ENCODE measurements around the gene DDX50. TPM values are rescaled to one million over a fixed set of nuclear protein-coding genes. Genes with fewer than 3 reads are reported as not detected.
"Not testable (repeated sequence)": the region's sequence is repeated elsewhere in the genome, so short reads cannot be mapped to it uniquely, and the experiment has no call there.

DDX50 gene
- total RNA-seq, 1 experiment from 2014 or later: 53.9 TPM

GRCh38 chr10:68900427-68901104 lies 549 bp upstream of the DDX50 start:
- DNase-seq (ENCODE audit: low read depth): no peak

- no peak for DNase-seq (ENCODE audit: low read depth)
Measured at GRCh38 chr10:68902382-68902781, 1.3 kb downstream of the DDX50 start.

- DNase-seq (ENCODE audit: low read depth): no peak
Measured at GRCh38 chr10:68924593-68924992, 23.5 kb downstream of the DDX50 start.

DNA sequence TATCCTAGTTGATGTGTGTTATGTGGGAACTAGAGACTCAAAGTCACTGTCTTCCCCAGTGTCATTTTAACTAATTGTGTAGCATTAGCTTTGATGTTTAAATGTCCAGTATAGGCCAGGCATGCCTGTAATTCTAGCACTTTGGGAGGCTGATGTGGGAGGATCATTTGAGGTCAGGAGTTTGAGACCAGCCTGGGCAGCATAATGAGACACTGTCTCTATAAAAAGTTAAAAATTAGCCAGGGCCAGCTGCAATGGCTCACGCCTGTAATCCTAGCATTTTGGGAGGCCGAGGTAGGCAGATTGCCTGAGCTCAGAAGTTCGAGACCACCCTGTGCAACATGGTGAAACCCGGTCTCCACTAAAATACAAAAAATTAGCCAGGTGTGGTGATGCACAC lies 24.4 kb downstream of the DDX50 start:
- no peak for DNase-seq (ENCODE audit: low read depth)

DNA sequence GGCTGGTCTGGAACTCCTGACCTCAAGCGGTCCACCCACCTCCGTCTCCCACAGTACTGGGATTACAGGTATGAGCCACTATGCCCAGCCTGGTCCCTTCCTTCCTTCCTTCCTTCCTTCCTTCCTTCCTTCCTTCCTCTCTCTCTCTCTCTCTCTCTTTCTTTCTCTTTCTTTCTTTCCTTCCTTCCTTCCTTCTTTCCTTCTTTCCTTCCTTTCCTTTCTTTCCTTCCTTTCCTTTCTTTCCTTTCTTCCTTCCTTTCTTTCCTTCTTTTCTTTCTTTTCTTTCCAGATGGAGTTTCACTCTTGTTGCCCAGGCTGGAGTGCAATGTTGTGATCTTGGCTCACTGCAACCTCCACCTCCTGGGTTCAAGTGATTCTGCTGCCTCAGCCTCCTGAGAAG lies 28.0 kb downstream of the DDX50 start:
- DNase-seq (ENCODE audit: low read depth): not testable (repeated sequence)

DNA sequence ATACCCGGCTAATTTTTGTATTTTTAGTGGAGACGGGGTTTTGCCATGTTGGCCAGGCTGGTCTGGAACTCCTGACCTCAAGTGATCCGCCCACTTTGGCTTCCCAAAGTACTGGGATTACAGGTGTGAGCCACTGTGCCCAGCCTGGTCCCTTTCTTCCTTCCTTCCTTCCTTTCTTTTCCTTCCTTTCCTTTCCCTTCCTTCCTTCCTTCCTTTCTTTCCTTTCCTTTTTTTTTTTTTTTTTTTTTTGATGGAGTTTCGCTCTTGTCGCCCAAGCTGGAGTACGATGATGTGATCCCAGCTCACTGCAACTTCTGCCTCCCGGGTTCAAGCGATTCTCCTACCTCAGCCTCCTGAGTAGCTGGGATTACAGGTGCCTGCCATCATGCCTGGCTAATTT lies 28.8 kb downstream of the DDX50 start:
- not testable (repeated sequence) for DNase-seq (ENCODE audit: low read depth)

- not testable (repeated sequence) for DNase-seq (ENCODE audit: low read depth)
Measured at GRCh38 chr10:68932860-68933259, 31.7 kb downstream of the DDX50 start.

DNA sequence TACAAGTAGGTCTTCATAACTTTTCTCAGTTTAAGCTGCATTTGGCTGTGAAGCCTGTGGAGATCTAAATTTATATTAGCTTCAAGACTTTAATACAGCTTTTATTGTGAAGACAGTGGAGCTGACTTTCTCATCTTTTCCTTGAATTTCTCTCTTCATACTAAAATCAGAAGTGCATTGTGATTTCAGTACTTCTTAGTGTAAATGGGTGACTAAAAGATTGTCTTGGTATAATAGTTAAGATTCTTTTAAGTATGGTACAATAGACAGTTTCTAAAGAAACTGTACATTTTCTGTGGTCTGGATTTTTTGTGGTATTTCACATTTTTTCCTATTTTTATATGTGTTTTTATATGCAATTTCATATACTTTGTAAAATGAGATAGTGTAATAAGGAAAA lies 33.9 kb downstream of the DDX50 start:
- DNase-seq (ENCODE audit: low read depth): no peak

DNA sequence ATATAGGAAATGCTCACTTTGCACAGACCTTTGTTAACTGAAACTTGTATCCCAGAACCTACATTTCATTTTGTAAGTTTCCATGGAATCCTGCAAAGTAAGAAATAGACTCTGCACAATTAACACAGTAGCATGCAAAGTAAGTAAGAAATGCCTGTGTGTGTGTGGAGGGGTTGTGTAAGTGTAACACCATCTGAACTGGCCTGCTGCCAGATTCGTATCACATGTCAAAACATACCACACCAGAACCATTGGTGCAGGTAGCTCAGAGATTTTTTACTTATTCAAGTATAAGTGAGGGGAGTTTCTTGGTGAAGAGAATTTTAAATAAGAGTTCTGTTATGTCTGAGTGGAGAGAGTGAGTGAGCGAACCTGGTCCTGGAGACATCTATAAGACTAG lies 37.0 kb downstream of the DDX50 start:
- DNase-seq (ENCODE audit: low read depth): peak; percentile 3

GRCh38 chr10:68938884-68939283 lies 37.8 kb downstream of the DDX50 start:
- DNase-seq (ENCODE audit: low read depth): no peak

- not testable (repeated sequence) for DNase-seq (ENCODE audit: low read depth)
Measured at GRCh38 chr10:68940917-68941316, 39.8 kb downstream of the DDX50 start.

- DNase-seq (ENCODE audit: low read depth): no peak
Measured at GRCh38 chr10:68950598-68950997, 49.5 kb downstream of the DDX50 start.

DNA sequence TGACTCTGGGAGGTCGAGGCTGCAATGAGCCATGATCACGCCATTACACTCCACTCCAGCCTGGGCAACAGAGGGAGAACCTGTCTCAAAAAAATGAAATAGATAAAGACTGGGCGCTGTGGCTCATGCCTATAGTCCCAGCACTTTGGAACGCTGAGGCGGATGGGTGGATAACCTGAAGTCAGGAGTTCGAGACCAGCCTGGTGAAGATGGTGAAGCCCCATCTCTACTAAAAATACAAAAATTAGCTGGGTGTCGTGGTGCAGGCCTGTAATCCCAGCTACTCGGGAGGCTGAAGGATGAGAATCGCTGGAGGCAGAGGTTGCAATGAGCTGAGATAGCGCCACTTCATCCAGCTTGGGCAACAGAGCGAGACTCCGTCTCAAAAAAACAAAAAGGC lies 53.8 kb downstream of the DDX50 start:
- DNase-seq (ENCODE audit: low read depth): no peak

DNA sequence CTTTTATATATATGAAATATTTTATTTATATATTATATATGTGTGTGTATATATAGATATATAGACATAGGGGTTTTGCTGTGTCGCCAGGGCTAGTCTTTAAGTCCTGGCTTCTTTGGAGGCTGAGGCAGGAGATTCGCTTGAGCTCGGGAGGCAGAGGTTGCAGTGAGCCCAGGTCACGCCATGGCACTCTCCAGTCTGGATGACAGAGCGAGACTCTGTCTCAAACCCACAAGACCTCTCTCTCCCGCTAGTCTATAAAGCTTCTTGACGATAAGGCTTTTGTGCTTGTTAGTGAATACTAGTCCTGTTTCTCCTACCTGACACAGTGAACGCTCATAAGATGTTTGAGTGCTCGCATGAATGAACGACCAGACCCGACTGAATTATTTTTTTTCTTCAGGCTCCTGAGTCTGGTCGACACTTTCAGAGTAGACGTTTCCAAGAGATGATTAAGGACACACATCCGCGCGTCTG lies 54.3 kb downstream of the DDX50 start:
- no peak for DNase-seq (ENCODE audit: low read depth)

- DNase-seq (ENCODE audit: low read depth): peak; percentile 89
Measured at GRCh38 chr10:68955832-68956532, 54.9 kb downstream of the DDX50 start, which contains the start of gene DDX21. DDX21 (plus strand) TSS chr10:68956170; CDS start chr10:68956226, 56 bp downstream.

GRCh38 chr10:68957284-68957615 lies 56.1 kb downstream of the DDX50 start:
- no peak for DNase-seq (ENCODE audit: low read depth)

DNA sequence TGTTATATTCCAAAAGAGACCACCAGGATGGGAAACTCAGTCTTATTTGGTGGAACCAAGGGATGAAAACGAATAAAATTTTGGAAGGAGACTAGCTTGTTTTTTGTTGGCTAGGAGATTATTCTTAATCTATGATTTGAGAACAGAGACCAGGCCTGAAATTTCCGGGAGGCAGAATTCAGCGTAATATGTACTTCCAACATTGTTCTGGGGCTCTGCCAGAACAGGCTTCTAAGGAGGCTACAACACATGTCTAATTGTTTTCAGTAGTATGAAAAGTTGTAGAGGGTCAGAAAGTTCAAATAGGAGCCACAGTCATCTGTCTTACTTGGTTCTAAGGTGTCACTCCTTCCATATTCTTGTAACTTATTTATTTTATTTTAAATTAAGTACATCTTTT lies 56.5 kb downstream of the DDX50 start:
- peak; percentile 24 for DNase-seq (ENCODE audit: low read depth)

GRCh38 chr10:68959695-68960527 lies 58.8 kb downstream of the DDX50 start:
- no peak for DNase-seq (ENCODE audit: low read depth)

GRCh38 chr10:68963151-68963550 lies 62.0 kb downstream of the DDX50 start:
- DNase-seq (ENCODE audit: low read depth): no peak

GRCh38 chr10:68973975-68974374 lies 72.9 kb downstream of the DDX50 start:
- no peak for DNase-seq (ENCODE audit: low read depth)

- DNase-seq (ENCODE audit: low read depth): not testable (repeated sequence)
Measured at GRCh38 chr10:68975936-68976473, 74.9 kb downstream of the DDX50 start.

DNA sequence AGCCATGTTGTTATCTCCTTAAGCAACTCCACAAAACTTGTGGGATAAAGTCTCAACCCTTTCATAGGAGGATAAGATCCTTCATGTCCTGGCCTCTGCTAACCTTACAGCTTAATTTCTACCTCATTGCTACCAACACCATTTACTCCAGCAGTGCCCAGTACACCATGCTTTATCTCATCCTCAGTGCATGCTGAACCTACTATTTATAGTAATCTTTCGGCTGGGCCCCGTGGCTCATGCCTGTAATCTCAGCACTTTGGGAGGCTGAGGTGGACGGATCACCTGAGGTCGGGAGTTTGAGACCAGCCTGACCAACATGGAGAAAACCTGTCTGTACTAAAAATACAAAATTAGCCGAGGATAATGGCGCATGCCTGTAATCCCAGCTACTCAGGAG lies 78.6 kb downstream of the DDX50 start:
- DNase-seq (ENCODE audit: low read depth): not testable (repeated sequence)
